Activated CD4-positive, alpha-beta T cell treated with anti-CD3 and anti-CD28 coated beads, Interleukin-2, amount 50 U/mL, for 16 hours (primary cell): ENCODE data around the gene KLHL29.
A peak's percentile ranks its signal among the peaks of the same experiment; 100 is the strongest.
"Not testable (repeated sequence)": the region's sequence is repeated elsewhere in the genome, so short reads cannot be mapped to it uniquely, and the experiment has no call there.

Source experiments
- DNase-seq: peaks from one replicate; pipeline ENCODE4 v3.0.0-alpha.2; 2020

Gene KLHL29

GRCh38 chr2:23384551-23385343 lies at the start of gene KLHL29:
KLHL29 (plus strand) TSS chr2:23385179; CDS start chr2:23562197, 177,018 bp downstream.
- DNase-seq: peak; percentile 63

- no peak for DNase-seq
Observed at GRCh38 chr2:23335550-23335949, 49.4 kb upstream of the KLHL29 start.

GRCh38 chr2:23342075-23342474 lies 42.9 kb upstream of the KLHL29 start:
- no peak for DNase-seq

- no peak for DNase-seq
Observed at GRCh38 chr2:23346029-23346428, 39.0 kb upstream of the KLHL29 start.

- DNase-seq: no peak
Observed at GRCh38 chr2:23346781-23347180, 38.2 kb upstream of the KLHL29 start.

GRCh38 chr2:23347471-23348092 lies 37.4 kb upstream of the KLHL29 start:
- no peak for DNase-seq

GRCh38 chr2:23348093-23348481 lies 36.9 kb upstream of the KLHL29 start:
- not testable (repeated sequence) for DNase-seq

GRCh38 chr2:23349508-23349907 lies 35.5 kb upstream of the KLHL29 start:
- DNase-seq: no peak

GRCh38 chr2:23350041-23350791 lies 34.8 kb upstream of the KLHL29 start:
- no peak for DNase-seq

- no peak for DNase-seq
Observed at GRCh38 chr2:23350792-23351355, 34.1 kb upstream of the KLHL29 start.

- peak; percentile 59 for DNase-seq
Observed at GRCh38 chr2:23351388-23352141, 33.4 kb upstream of the KLHL29 start.

- no peak for DNase-seq
Observed at GRCh38 chr2:23354554-23354953, 30.4 kb upstream of the KLHL29 start.

- DNase-seq: no peak
Observed at GRCh38 chr2:23355001-23355400, 30.0 kb upstream of the KLHL29 start.

- DNase-seq: no peak
Observed at GRCh38 chr2:23356711-23357110, 28.3 kb upstream of the KLHL29 start.

- DNase-seq: no peak
Observed at GRCh38 chr2:23359631-23360567, 25.1 kb upstream of the KLHL29 start.

GRCh38 chr2:23360571-23361125 lies 24.3 kb upstream of the KLHL29 start:
- DNase-seq: no peak

- no peak for DNase-seq
Observed at GRCh38 chr2:23361152-23361551, 23.8 kb upstream of the KLHL29 start.

GRCh38 chr2:23363268-23363667 lies 21.7 kb upstream of the KLHL29 start:
- no peak for DNase-seq

- DNase-seq: no peak
Observed at GRCh38 chr2:23363831-23364230, 21.1 kb upstream of the KLHL29 start.

- DNase-seq: no peak
Observed at GRCh38 chr2:23366720-23367119, 18.3 kb upstream of the KLHL29 start.

GRCh38 chr2:23367760-23368159 lies 17.2 kb upstream of the KLHL29 start:
- DNase-seq: no peak
